B cell (primary cell): ENCODE results near the gene PGBD5.

ENCODE experiments used
- CTCF ChIP-seq: fragments of 200-600 bp; IDR thresholded peaks from one replicate; pipeline ENCODE4 v1.8.0; 2022; ENCODE audit warnings: antibody characterized with exemption, mild to moderate bottlenecking
- EZH2 ChIP-seq: IDR thresholded peaks from 2 replicates; pipeline ENCODE4 v1.6.1; 2012; ENCODE audit warnings: borderline replicate concordance, low read depth, mild to moderate bottlenecking, moderate library complexity, low read length; ENCODE audit not compliant: insufficient read depth, poor library complexity, severe bottlenecking

DNA sequence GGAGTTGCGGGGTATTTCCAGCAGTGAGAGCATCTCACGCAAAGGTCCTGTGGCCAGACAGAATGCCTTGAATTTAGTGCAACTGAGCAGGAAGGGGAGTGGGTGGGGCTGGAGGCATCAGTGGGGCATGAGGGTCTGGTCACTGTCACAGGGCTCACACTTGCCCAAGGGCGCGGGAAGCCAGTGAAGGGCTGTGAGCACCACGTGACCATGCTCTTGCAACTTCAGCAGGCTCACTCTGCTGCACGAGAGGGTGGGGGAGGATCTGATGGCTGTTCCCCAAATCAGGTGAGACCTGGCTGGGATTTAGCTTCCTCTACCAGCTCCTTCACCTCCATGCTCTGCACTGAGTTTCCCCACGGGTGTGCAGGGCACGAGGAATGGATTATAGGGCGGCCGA is 64.2 kb downstream of the PGBD5 start:
- TF ChIP-seq CTCF (no peak), EZH2 (no peak)
